GM12892 (cell line): Measurements from ENCODE around the gene KAZN.

Experiments
- POLR2A ChIP-seq: IDR thresholded peaks from 2 replicates; pipeline ENCODE4 v1.6.1; 2011; ENCODE audit warnings: low read depth, low read length, control low read depth
- POLR2AphosphoS5 ChIP-seq: IDR thresholded peaks from 2 replicates; pipeline ENCODE4 v1.6.1; 2011; ENCODE audit warnings: low read depth, low read length, control low read depth
- TAF1 ChIP-seq: IDR thresholded peaks from 2 replicates; pipeline ENCODE4 v1.6.1; 2011; ENCODE audit warnings: low read depth, mild to moderate bottlenecking, control low read depth, low read length, borderline replicate concordance

- no peak for TF ChIP-seq POLR2A
- TF ChIP-seq POLR2AphosphoS5: no peak
- TF ChIP-seq TAF1: no peak
Measured at GRCh38 chr1:14919289-14919688, 320.8 kb downstream of the KAZN start.
